Erythroblast (primary cell): Measurements from ENCODE around the gene DEXI.

ENCODE experiments used
- DNase-seq, 2 experiments: peaks; one replicate each; lab custom pipeline; 2025; lab: John Stamatoyannopoulos, UW
- GATA1 ChIP-seq: IDR thresholded peaks from 2 replicates; pipeline ENCODE4 v1.6.1; 2011; ENCODE audit warnings: low read depth, mild to moderate bottlenecking, control low read depth, low read length, moderate library complexity
- POLR2A ChIP-seq: IDR thresholded peaks from 2 replicates; pipeline ENCODE4 v1.6.1; 2011; ENCODE audit warnings: mild to moderate bottlenecking, low read length

The DEXI gene

DNA sequence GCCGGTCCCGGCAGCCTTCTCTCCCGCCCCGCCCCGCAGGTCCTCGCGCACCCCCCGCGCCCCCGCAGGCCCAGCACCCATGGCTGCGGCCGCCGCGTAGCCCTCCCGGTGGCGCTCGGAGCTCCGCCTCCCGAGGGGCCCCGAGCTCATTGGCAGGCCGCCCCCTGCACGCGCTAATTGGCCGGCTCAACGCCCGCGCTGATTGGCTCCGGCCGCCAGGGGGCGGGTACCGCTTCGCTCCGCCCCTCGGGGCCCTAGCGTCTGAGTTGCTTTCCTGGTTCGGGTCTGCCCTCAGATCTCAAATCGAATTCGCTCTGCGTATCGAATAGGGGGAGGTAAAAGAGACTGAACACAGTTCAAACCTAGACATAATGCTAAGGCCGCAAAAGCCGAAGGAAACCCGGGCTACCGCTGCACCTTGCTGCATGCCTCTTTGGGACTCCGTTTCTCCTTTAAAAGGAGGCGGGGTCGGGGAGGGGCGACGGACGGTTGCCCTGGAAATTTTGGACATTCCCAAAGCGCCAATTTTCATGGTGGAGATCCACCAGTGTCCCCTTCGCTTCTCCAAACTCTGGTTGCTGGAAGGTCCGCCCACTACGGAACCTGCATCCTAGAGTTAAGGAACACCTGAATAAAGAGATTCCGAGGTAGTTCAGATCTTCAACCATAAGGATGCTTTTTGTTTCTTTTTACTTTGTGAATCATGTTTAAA lies at the start of gene DEXI:
Gene DEXI, minus strand, starts transcription at position 117 of the 712 bp plus-strand sequence. CDS start 463 bp downstream, outside the sequence.
- TF ChIP-seq POLR2A (peak; percentile 44), GATA1 (no peak)
- peak; percentile 94 to 97 for DNase-seq

GRCh38 chr16:10990378-10990777 lies 48.1 kb upstream of the DEXI start:
- DNase-seq = no peak

DNA sequence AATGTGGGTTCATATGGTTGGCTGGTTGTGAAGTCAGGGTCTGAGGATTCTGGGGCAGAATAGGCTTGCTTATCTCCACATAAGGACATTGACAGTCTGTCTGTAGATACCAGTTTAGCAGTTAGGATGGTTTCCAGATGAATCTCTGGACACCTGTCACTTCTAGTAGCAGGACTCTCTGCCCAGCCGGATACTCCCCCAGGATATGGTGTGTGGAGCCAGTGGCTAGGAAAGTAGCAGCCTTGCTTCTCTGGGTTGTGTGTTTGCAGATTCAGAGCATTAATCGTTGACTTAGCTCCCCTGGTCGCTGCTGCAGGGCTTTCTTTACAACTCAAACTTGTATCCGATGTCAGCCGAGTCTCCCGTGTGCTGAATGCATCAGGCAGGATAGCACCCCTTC lies 47.3 kb upstream of the DEXI start:
- no peak for DNase-seq
- TF ChIP-seq GATA1 = no peak
- no peak for TF ChIP-seq POLR2A

More at GRCh38 chr16:10990378-10990777, 48.1 kb upstream of the DEXI start:
- TF ChIP-seq GATA1 (no peak), POLR2A (no peak)

GRCh38 chr16:10988879-10989278 lies 46.6 kb upstream of the DEXI start:
- no peak for DNase-seq
- no peak for TF ChIP-seq GATA1
- TF ChIP-seq POLR2A = no peak

DNA sequence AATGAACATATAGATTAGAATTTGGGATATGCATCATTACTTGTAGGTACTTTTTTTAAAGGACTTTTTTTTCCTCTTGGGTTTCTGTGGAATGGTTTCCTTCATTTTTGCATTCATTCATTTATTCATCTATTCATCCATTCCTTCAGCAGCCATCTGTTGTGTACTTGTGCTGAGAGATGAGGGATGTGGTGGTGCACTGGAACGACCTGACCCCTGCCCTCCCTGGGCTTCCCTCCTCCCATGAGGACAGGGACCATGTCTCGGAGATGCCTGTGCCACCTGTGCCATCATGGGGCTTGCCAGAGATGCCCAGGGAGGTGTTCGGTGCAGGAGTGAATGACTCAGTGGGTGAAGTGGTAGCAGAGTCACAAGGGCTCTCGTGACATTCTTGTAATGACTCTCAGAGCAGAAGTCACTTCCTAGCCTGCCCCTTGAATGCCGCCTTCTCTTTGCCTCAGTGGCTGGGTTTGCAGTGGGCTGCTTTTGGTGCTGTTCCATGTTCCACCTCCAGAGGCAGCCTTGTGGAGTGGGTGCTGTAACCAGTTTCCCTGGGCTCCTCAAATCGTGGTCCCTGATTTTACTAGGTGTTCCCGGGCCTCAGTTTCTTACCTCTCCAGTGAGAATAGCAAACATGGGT lies 46.0 kb upstream of the DEXI start:
- no peak for TF ChIP-seq GATA1
- no peak for TF ChIP-seq POLR2A
- peak; percentile 7 to 31 for DNase-seq

GRCh38 chr16:10987361-10988163 lies 45.3 kb upstream of the DEXI start:
- TF ChIP-seq GATA1 = no peak
- TF ChIP-seq POLR2A = no peak
- DNase-seq = no peak

GRCh38 chr16:10984509-10984908 lies 42.2 kb upstream of the DEXI start:
- no peak for DNase-seq

GRCh38 chr16:10983159-10983558 lies 40.9 kb upstream of the DEXI start:
- DNase-seq = no peak

More at GRCh38 chr16:10984509-10984908, 42.2 kb upstream of the DEXI start:
- TF ChIP-seq POLR2A = no peak
- no peak for TF ChIP-seq GATA1

GRCh38 chr16:10982465-10983150 lies 40.3 kb upstream of the DEXI start:
- no peak for DNase-seq
- TF ChIP-seq GATA1 (no peak), POLR2A (no peak)

More at GRCh38 chr16:10983159-10983558, 40.9 kb upstream of the DEXI start:
- TF ChIP-seq GATA1 = no peak
- no peak for TF ChIP-seq POLR2A

DNA sequence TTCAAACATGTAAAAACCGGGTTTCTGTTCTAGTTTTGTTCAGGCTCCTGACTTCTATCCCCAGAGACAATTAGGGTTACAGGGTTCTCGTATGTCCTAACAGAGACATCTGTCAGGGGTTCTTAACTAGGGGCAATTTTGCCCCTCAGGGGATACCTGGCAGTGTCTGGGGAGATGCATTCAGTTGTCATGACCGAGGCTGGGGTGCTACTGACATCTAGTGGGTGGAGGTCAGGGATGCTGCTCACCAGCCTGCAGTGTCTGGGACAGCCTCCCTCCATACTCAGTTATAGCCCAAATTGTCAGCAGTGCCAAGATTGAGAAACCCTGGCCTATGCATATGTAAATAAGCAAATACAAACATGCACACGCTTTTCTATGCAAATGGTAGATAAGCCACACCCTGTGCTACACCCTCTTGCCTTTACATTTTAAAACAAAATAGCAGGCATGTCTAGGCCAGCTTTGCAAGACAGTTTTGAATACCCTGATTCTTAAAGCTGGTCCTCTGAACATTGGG lies 39.5 kb upstream of the DEXI start:
- peak; percentile 76 to 78 for DNase-seq
- no peak for TF ChIP-seq GATA1

- DNase-seq = no peak
- TF ChIP-seq GATA1 (no peak), POLR2A (no peak)
Measured at GRCh38 chr16:10980813-10981212, 38.5 kb upstream of the DEXI start.

DNA sequence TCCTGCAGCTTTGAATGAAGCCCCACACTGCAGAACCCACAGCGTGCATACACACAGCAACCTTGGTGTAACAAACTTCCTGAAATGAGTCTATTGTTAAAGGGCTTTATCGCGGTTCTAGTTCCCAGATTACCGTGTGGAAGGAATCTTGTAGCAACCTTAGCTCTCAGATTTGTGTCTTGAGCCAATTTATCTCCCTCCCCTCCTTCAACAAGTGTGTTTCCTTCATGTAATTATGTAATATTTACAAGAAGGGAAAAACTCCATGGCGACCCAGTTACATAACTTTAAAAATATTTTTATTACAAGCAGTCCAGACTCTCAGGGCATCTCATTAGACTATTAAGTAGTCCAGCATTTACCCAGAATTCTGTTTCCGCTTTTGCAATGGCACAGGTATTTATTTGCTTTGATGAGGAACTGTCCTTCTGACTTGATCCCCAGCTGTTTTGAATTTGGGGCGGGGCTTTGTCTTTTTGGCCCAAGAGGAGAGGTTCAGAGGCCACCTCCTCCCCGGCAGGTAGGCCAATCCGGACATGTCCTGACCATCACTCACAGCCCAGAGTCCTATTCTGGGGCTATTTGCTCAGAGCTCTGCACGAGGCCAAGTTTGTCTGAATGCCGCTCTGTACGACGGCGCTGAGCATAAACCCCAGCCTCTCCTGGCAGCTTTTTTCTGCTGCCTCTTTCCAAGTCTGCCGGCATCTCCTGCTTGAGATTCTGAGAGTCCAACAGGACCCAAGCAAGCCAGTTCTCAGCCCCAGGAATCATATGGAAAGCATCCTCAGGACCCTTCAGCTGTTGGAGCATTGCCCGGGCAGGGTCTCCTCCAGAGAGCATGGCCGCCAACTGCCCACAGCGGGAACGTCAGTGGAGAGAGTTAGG lies 37.7 kb upstream of the DEXI start:
- TF ChIP-seq POLR2A (no peak), GATA1 (no peak)
- no peak for DNase-seq

- TF ChIP-seq POLR2A (no peak), GATA1 (no peak)
- no peak for DNase-seq
Measured at GRCh38 chr16:10978871-10979446, 36.7 kb upstream of the DEXI start.
